ENCODE measurements around the gene GLB1L2.

GLB1L2 gene

GRCh38 chr11:134392953-134393615, 61.3 kb downstream of the GLB1L2 start:
- Histone ChIP-seq H2AFZ (ENCODE audit: low read length) (no peak overlapping the region), H3K4me1 (ENCODE audit: insufficient read depth, low read length, severe bottlenecking) (no peaks in the 10 kb centered on the region), H3K79me2 (ENCODE audit: insufficient read depth, low read length) (no peaks in the 10 kb centered on the region), H3K9me3 (ENCODE audit: low read length) (no peaks in the 10 kb centered on the region), H3K27ac (ENCODE audit: low read depth, low read length, poor library complexity, severe bottlenecking) (no peak overlapping the region), H4K20me1 (ENCODE audit: insufficient read depth, low read length) (no peaks in the 10 kb centered on the region), H3K27me3 (ENCODE audit: insufficient read depth, low read length) (no peaks in the 10 kb centered on the region), H3K4me3 (ENCODE audit: low read depth, low read length, poor library complexity, severe bottlenecking) (no peak overlapping the region), H3F3A (ENCODE audit: insufficient read depth, low read length) (no peaks in the 10 kb centered on the region), H3K9ac (ENCODE audit: low read length) (no peak overlapping the region), H3K9me2 (ENCODE audit: low read depth, low read length) (no peaks in the 10 kb centered on the region), H3K36me3 (ENCODE audit: insufficient read depth, low read length) (no peaks in the 10 kb centered on the region), H3K4me2 (ENCODE audit: low read length) (no peak overlapping the region)
- TF ChIP-seq, protein P1, sequence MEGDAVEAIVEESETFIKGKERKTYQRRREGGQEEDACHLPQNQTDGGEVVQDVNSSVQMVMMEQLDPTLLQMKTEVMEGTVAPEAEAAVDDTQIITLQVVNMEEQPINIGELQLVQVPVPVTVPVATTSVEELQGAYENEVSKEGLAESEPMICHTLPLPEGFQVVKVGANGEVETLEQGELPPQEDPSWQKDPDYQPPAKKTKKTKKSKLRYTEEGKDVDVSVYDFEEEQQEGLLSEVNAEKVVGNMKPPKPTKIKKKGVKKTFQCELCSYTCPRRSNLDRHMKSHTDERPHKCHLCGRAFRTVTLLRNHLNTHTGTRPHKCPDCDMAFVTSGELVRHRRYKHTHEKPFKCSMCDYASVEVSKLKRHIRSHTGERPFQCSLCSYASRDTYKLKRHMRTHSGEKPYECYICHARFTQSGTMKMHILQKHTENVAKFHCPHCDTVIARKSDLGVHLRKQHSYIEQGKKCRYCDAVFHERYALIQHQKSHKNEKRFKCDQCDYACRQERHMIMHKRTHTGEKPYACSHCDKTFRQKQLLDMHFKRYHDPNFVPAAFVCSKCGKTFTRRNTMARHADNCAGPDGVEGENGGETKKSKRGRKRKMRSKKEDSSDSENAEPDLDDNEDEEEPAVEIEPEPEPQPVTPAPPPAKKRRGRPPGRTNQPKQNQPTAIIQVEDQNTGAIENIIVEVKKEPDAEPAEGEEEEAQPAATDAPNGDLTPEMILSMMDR (IDR thresholded peaks at IDR 0.05; ENCODE audit: low read length): no peak
- no peak for TF ChIP-seq EZH2 (IDR thresholded peaks at IDR 0.05; ENCODE audit: borderline replicate concordance, low read length)

- Histone ChIP-seq H3K27ac (ENCODE audit: low read depth, low read length, poor library complexity, severe bottlenecking) (no peak overlapping the region), H3K4me2 (ENCODE audit: low read length) (no peak overlapping the region), H3K79me2 (ENCODE audit: insufficient read depth, low read length) (no peaks in the 10 kb centered on the region), H3K9me2 (ENCODE audit: low read depth, low read length) (no peaks in the 10 kb centered on the region), H3K9ac (ENCODE audit: low read length) (no peak overlapping the region), H3K9me3 (ENCODE audit: low read length) (no peaks in the 10 kb centered on the region), H3K4me1 (ENCODE audit: insufficient read depth, low read length, severe bottlenecking) (no peaks in the 10 kb centered on the region), H2AFZ (ENCODE audit: low read length) (no peak overlapping the region), H4K20me1 (ENCODE audit: insufficient read depth, low read length) (no peaks in the 10 kb centered on the region), H3K36me3 (ENCODE audit: insufficient read depth, low read length) (no peaks in the 10 kb centered on the region), H3F3A (ENCODE audit: insufficient read depth, low read length) (no peaks in the 10 kb centered on the region), H3K27me3 (ENCODE audit: insufficient read depth, low read length) (no peaks in the 10 kb centered on the region), H3K4me3 (ENCODE audit: low read depth, low read length, poor library complexity, severe bottlenecking) (no peak overlapping the region)
- TF ChIP-seq EZH2 (IDR thresholded peaks at IDR 0.05; ENCODE audit: borderline replicate concordance, low read length): no peak
- TF ChIP-seq, protein P1 (IDR thresholded peaks at IDR 0.05; ENCODE audit: low read length): no peak
Measured at GRCh38 chr11:134393638-134394037, 61.9 kb downstream of the GLB1L2 start.

DNA sequence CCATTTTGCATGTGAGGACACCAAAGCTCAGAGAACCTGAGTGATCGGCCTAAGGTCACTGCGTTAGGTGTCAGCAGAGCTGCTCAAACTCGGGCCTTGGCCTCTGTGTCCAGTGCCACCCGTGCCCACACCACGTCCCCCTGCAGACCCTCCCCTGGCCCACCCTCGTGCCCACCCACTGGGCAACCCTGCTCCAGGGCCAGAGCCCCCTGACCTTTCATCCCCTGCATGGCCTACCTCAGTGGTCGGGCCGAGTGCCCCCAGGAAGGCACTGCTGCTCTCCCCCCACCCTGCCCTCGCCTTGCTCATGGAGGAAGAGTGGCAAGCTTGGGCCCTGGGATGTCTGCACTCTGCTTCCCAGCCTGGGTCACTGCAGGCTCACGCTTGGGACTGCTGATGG, 62.5 kb downstream of the GLB1L2 start:
- H4K20me1 ChIP-seq (ENCODE audit: insufficient read depth, low read length): no peaks in the 10 kb centered on the region

More for the DNA sequence above, 62.5 kb downstream of the GLB1L2 start:
- Histone ChIP-seq H3K9me3 (ENCODE audit: low read length) (no peaks in the 10 kb centered on the region), H3K9ac (ENCODE audit: low read length) (no peak overlapping the region), H3K27ac (ENCODE audit: low read depth, low read length, poor library complexity, severe bottlenecking) (no peak overlapping the region), H3K79me2 (ENCODE audit: insufficient read depth, low read length) (no peaks in the 10 kb centered on the region), H3K27me3 (ENCODE audit: insufficient read depth, low read length) (no peaks in the 10 kb centered on the region), H3K4me2 (ENCODE audit: low read length) (no peak overlapping the region), H3K9me2 (ENCODE audit: low read depth, low read length) (no peaks in the 10 kb centered on the region), H3F3A (ENCODE audit: insufficient read depth, low read length) (no peaks in the 10 kb centered on the region), H3K4me3 (ENCODE audit: low read depth, low read length, poor library complexity, severe bottlenecking) (no peak overlapping the region), H2AFZ (ENCODE audit: low read length) (no peak overlapping the region), H3K36me3 (ENCODE audit: insufficient read depth, low read length) (no peaks in the 10 kb centered on the region), H3K4me1 (ENCODE audit: insufficient read depth, low read length, severe bottlenecking) (no peaks in the 10 kb centered on the region)
- no peak for TF ChIP-seq EZH2 (IDR thresholded peaks at IDR 0.05; ENCODE audit: borderline replicate concordance, low read length)
- TF ChIP-seq, protein P1 (IDR thresholded peaks at IDR 0.05; ENCODE audit: low read length): no peak
